GM12874 (cell line): ENCODE measurements around the gene CACNA1S.
A peak's percentile ranks its signal among the peaks of the same experiment; 100 is the strongest.

Source experiments
- CTCF ChIP-seq: IDR thresholded peaks from 2 replicates; pipeline ENCODE4 v1.5.1; 2011; ENCODE audit warnings: low read depth, mild to moderate bottlenecking, control low read depth, low read length, moderate library complexity; ENCODE audit not compliant: insufficient read depth

The CACNA1S gene

GRCh38 chr1:201122321-201122957, 10.2 kb upstream of the CACNA1S start:
- no peak for TF ChIP-seq CTCF

- TF ChIP-seq CTCF: peak; percentile 83
Observed at GRCh38 chr1:201119206-201120197, 7.3 kb upstream of the CACNA1S start.

- no peak for TF ChIP-seq CTCF
Observed at GRCh38 chr1:201116091-201116490, 3.9 kb upstream of the CACNA1S start.

GRCh38 chr1:201115390-201115937, 3.2 kb upstream of the CACNA1S start:
- TF ChIP-seq CTCF: no peak

- TF ChIP-seq CTCF: peak; percentile 83
Observed at GRCh38 chr1:201114245-201115131, 2.3 kb upstream of the CACNA1S start.

GRCh38 chr1:201113451-201114244, 1.4 kb upstream of the CACNA1S start:
- no peak for TF ChIP-seq CTCF
